A549 (cell line): ENCODE data around the gene MAN2C1. TPM values are rescaled to one million over a fixed set of nuclear protein-coding genes. Genes with fewer than 3 reads are reported as not detected.

Experiments used
- ATAC-seq, 2 experiments: fragments of 200-7000 bp in 1 of 2; fragments of >200 bp in 1 of 2; cut with Nextera tagmentation in 1 of 2; cut with Tn5 transposase in 1 of 2; 3 replicates each; pipeline versions ENCODE4 v1.8.0 to v1.9.1; 2018 to 2020; ENCODE audit warnings: mild to moderate bottlenecking in 1 of 2, moderate library complexity in 1 of 2
- CTCF ChIA-PET: fragments of 300-600 bp; sonication (Branson Sonifier 250); formaldehyde crosslinking; extraction: SDS; loops from one replicate; lab custom pipeline; 2021; ENCODE audit warnings: antibody characterized with exemption, inconsistent platforms; lab: Yijun Ruan, JAX
- POLR2A ChIA-PET: fragments of 350-600 bp; formaldehyde crosslinking; extraction: SDS; loops from one replicate; lab custom pipeline; 2021; ENCODE audit warnings: antibody characterized with exemption, inconsistent platforms; lab: Yijun Ruan, JAX
- DNase-seq, 2 experiments: peaks; one replicate each; pipeline versions ENCODE4 v3.0.0 to v3.0.0-alpha.2; 2011 to 2016; ENCODE audit warnings: low read depth in 1 of 2, low spot score in 1 of 2
- FAIRE-seq: peaks from 2 replicates; lab custom pipeline; 2011; peaks lifted over from hg19 to GRCh38; lab: Jason Lieb, UNC
- H3K27ac ChIP-seq, 2 experiments: fragments of >200 bp; sonication (Bioruptor Twin); formaldehyde crosslinking; 3 replicates each; pipeline ENCODE4 v1.5.1; 2016 to 2017
- H3K4me1 ChIP-seq: fragments of >200 bp; sonication (Bioruptor Twin); formaldehyde crosslinking; 3 replicates; pipeline ENCODE4 v1.6.1; 2016
- H3K4me2 ChIP-seq: fragments of >200 bp; sonication (Bioruptor Twin); formaldehyde crosslinking; 3 replicates; pipeline ENCODE4 v1.6.1; 2016
- H3K4me3 ChIP-seq: fragments of >200 bp; sonication (Bioruptor Twin); formaldehyde crosslinking; 3 replicates; pipeline ENCODE4 v1.5.1; 2016
- H3K9me3 ChIP-seq: fragments of >200 bp; sonication (Bioruptor Twin); formaldehyde crosslinking; 3 replicates; pipeline ENCODE4 v1.6.1; 2016
- BHLHE40 ChIP-seq: IDR thresholded peaks from 2 replicates; pipeline ENCODE4 v1.6.1; 2012; ENCODE audit warnings: low read depth, low read length, inconsistent platforms
- CBX2 ChIP-seq: fragments of 200-600 bp; sonication (generic); IDR thresholded peaks from 2 replicates; pipeline ENCODE4 v1.6.1; 2016; ENCODE audit warnings: low read depth, mild to moderate bottlenecking, borderline replicate concordance
- CBX8 ChIP-seq: fragments of 200-600 bp; sonication (generic); IDR thresholded peaks from 2 replicates; pipeline ENCODE4 v1.6.1; 2016
- CEBPB ChIP-seq, 2 experiments: fragments of >200 bp in 1 of 2; sonication (Bioruptor Twin) in 1 of 2; formaldehyde crosslinking in 1 of 2; IDR thresholded peaks; 2 replicates each; pipeline ENCODE4 v1.6.1; 2012 to 2016
- CHD2 ChIP-seq: fragments of 150-350 bp; IDR thresholded peaks from 2 replicates; pipeline ENCODE4 v1.6.1; 2014; ENCODE audit warnings: low read length; ENCODE audit not compliant: partially characterized antibody
- EHMT2 ChIP-seq: fragments of 200-600 bp; sonication (generic); IDR thresholded peaks from 2 replicates; pipeline ENCODE4 v1.6.1; 2016; ENCODE audit warnings: antibody characterized with exemption, low read depth, mild to moderate bottlenecking, moderate library complexity
- EP300 ChIP-seq, 2 experiments: fragments of >200 bp; sonication (Bioruptor Twin); formaldehyde crosslinking; IDR thresholded peaks; 2 replicates in 1 of 2; 3 replicates in 1 of 2; pipeline ENCODE4 v1.6.1; 2016 to 2017
- HDAC2 ChIP-seq: fragments of 200-600 bp; sonication (generic); IDR thresholded peaks from 2 replicates; pipeline ENCODE4 v1.6.1; 2016
- HEYL ChIP-seq: fragments of 250-450 bp; sonication (Bioruptor Pico); IDR thresholded peaks from 2 replicates; pipeline ENCODE4 v1.8.0; 2021; ENCODE audit warnings: mild to moderate bottlenecking, moderate library complexity
- HOXB13 ChIP-seq: fragments of 250-450 bp; sonication (Bioruptor Pico); IDR thresholded peaks from 2 replicates; pipeline ENCODE4 v1.5.0; 2020; ENCODE audit warnings: low read depth, mild to moderate bottlenecking, moderate library complexity
- JUNB ChIP-seq: fragments of >200 bp; sonication (Bioruptor Twin); formaldehyde crosslinking; IDR thresholded peaks from 2 replicates; pipeline ENCODE4 v1.6.1; 2016
- KDM1A ChIP-seq: fragments of 200-600 bp; sonication (generic); IDR thresholded peaks from 2 replicates; pipeline ENCODE4 v1.6.1; 2016; ENCODE audit warnings: low read depth, mild to moderate bottlenecking
- MAZ ChIP-seq: fragments of 150-350 bp; IDR thresholded peaks from 2 replicates; pipeline ENCODE4 v1.6.1; 2014; ENCODE audit warnings: antibody characterized with exemption, low read depth, low read length, borderline replicate concordance
- NFE2L2 ChIP-seq: fragments of 150-350 bp; conservative IDR thresholded peaks from 2 replicates; pipeline ENCODE4 v1.6.1; 2014; ENCODE audit warnings: low read length
- PHF8 ChIP-seq: fragments of 200-600 bp; sonication (generic); IDR thresholded peaks from 2 replicates; pipeline ENCODE4 v1.6.1; 2016; ENCODE audit warnings: low read depth, mild to moderate bottlenecking, antibody characterized with exemption, moderate library complexity, borderline replicate concordance
- POLR2A ChIP-seq: IDR thresholded peaks from 2 replicates; pipeline ENCODE4 v1.6.1; 2012; ENCODE audit warnings: mild to moderate bottlenecking, low read length
- RAD21 ChIP-seq, 2 experiments: fragments of >200 bp in 1 of 2; sonication (Bioruptor Twin) in 1 of 2; formaldehyde crosslinking in 1 of 2; IDR thresholded peaks in 1 of 2; conservative IDR thresholded peaks in 1 of 2; 2 replicates in 1 of 2; 3 replicates in 1 of 2; pipeline ENCODE4 v1.6.1; 2012 to 2018; ENCODE audit warnings: inconsistent platforms in 1 of 2
- RFX5 ChIP-seq: fragments of 450-650 bp; IDR thresholded peaks from 2 replicates; pipeline ENCODE4 v1.7.1; 2014; ENCODE audit warnings: antibody characterized with exemption, mild to moderate bottlenecking, moderate library complexity
- TP53 ChIP-seq: fragments of 250-450 bp; sonication (Bioruptor Pico); IDR thresholded peaks from 2 replicates; pipeline ENCODE4 v1.5.0; 2021; ENCODE audit warnings: mild to moderate bottlenecking, moderate library complexity
- ZC3H11A ChIP-seq: fragments of 450-650 bp; IDR thresholded peaks from 2 replicates; pipeline ENCODE4 v1.6.1; 2014; ENCODE audit warnings: antibody characterized with exemption, mild to moderate bottlenecking
- ZFP36 ChIP-seq: fragments of 450-650 bp; IDR thresholded peaks from 2 replicates; pipeline ENCODE4 v1.6.1; 2014; ENCODE audit warnings: borderline replicate concordance; ENCODE audit not compliant: partially characterized antibody
- ZNF302 ChIP-seq: fragments of 250-450 bp; sonication (Bioruptor Pico); IDR thresholded peaks from 2 replicates; pipeline ENCODE4 v1.9.0; 2021; ENCODE audit warnings: inconsistent platforms, mild to moderate bottlenecking, moderate library complexity
- WGBS: methylation state at CpG from one replicate; pipeline ENCODE4 v1.1.6; 2017; ENCODE audit errors: missing lambda C conversion rate; 5-methylcytosine and 5-hydroxymethylcytosine counted together
- polyA plus RNA-seq, 4 experiments: library from polyadenylated mRNA; depleted of rRNA in 3 of 4; stranded (reverse); fragments of >200 nt; fragmentation: RNase III in 1 of 4; extraction: RNeasy Plus Mini Kit Qiagen cat#74134 plus additional on column Dnase treatment in 1 of 4; gene quantifications; 2 replicates in 3 of 4; 3 replicates in 1 of 4; pipeline ENCODE4 v1.2.3, GENCODE V29; 2011 to 2017
- TF ChIP-seq, protein P1 (sequence below): fragments of >200 bp; sonication (Bioruptor Twin); formaldehyde crosslinking; IDR thresholded peaks from 3 replicates; pipeline ENCODE4 v1.6.1; 2016
- TF ChIP-seq, protein P2 (sequence below): fragments of 200-600 bp; sonication (generic); IDR thresholded peaks from 2 replicates; pipeline ENCODE4 v1.6.1; 2016; ENCODE audit warnings: antibody characterized with exemption, mild to moderate bottlenecking, moderate library complexity
- TF ChIP-seq, protein P3 (sequence below): IDR thresholded peaks from 2 replicates; pipeline ENCODE4 v1.6.1; 2012
- TF ChIP-seq, protein P4 (sequence below): fragments of 450-650 bp; IDR thresholded peaks from 2 replicates; pipeline ENCODE4 v1.6.1; 2014; ENCODE audit warnings: antibody characterized with exemption

Gene MAN2C1
- polyA plus RNA-seq, 2 of the 4 experiments (the other 2 are of a cell fraction) = 47.7 to 117 TPM

DNA sequence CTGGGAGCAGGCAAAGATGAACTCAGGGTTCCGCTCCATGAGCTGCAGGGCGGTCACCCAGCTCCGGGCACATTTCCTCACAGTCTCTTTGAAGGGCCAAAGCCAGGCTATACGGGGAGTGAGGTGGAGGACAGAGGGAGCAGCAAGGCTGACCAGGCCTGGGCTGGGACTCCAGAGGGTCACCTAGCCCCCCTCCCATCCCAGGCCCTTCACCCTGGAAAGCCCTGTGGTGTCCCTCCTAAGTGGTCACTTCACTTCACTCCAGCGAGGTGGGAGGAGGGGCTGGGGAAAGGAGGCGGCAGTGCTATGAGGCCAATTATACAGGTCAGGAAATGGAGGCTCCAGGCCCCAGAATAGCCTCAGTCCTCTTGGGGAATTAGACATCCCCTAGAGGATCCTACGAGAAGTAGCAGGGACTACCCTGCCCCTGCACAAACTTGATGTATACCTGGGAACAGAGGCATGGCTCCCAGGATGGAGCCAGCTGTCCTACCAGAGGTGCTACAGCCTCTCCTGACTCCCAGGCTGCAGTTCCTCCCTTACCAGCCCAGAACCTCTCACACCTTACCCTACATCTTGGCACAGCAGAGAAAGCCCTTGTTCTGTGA, 5.7 kb downstream of the MAN2C1 start:
- H3K9me3 ChIP-seq = no peaks in the 10 kb centered on the region
- TF ChIP-seq PHF8 (no peak), HDAC2 (no peak), EHMT2 (no peak), CBX8 (no peak), HOXB13 (CRISPR knock-in tag) (no peak), POLR2A (no peak), NFE2L2 (no peak), TP53 (CRISPR knock-in tag) (no peak), RFX5 (no peak), JUNB (no peak), HEYL (CRISPR knock-in tag) (no peak), MAZ (no peak), BHLHE40 (no peak), ZNF302 (no peak)
- TF ChIP-seq, protein P1, sequence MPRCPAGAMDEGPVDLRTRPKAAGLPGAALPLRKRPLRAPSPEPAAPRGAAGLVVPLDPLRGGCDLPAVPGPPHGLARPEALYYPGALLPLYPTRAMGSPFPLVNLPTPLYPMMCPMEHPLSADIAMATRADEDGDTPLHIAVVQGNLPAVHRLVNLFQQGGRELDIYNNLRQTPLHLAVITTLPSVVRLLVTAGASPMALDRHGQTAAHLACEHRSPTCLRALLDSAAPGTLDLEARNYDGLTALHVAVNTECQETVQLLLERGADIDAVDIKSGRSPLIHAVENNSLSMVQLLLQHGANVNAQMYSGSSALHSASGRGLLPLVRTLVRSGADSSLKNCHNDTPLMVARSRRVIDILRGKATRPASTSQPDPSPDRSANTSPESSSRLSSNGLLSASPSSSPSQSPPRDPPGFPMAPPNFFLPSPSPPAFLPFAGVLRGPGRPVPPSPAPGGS = no peak
- TF ChIP-seq, protein P2, sequence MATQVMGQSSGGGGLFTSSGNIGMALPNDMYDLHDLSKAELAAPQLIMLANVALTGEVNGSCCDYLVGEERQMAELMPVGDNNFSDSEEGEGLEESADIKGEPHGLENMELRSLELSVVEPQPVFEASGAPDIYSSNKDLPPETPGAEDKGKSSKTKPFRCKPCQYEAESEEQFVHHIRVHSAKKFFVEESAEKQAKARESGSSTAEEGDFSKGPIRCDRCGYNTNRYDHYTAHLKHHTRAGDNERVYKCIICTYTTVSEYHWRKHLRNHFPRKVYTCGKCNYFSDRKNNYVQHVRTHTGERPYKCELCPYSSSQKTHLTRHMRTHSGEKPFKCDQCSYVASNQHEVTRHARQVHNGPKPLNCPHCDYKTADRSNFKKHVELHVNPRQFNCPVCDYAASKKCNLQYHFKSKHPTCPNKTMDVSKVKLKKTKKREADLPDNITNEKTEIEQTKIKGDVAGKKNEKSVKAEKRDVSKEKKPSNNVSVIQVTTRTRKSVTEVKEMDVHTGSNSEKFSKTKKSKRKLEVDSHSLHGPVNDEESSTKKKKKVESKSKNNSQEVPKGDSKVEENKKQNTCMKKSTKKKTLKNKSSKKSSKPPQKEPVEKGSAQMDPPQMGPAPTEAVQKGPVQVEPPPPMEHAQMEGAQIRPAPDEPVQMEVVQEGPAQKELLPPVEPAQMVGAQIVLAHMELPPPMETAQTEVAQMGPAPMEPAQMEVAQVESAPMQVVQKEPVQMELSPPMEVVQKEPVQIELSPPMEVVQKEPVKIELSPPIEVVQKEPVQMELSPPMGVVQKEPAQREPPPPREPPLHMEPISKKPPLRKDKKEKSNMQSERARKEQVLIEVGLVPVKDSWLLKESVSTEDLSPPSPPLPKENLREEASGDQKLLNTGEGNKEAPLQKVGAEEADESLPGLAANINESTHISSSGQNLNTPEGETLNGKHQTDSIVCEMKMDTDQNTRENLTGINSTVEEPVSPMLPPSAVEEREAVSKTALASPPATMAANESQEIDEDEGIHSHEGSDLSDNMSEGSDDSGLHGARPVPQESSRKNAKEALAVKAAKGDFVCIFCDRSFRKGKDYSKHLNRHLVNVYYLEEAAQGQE = no peak
- TF ChIP-seq, protein P3, sequence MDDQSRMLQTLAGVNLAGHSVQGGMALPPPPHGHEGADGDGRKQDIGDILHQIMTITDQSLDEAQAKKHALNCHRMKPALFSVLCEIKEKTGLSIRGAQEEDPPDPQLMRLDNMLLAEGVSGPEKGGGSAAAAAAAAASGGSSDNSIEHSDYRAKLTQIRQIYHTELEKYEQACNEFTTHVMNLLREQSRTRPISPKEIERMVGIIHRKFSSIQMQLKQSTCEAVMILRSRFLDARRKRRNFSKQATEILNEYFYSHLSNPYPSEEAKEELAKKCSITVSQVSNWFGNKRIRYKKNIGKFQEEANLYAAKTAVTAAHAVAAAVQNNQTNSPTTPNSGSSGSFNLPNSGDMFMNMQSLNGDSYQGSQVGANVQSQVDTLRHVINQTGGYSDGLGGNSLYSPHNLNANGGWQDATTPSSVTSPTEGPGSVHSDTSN = no peak
- TF ChIP-seq, all 56 proteins: peak for 0
- DNase-seq = no peak
- H3K27ac ChIP-seq = no peak overlapping the region
- POLR2A ChIA-PET = no interaction called here
- peaks cover 6% of the 10 kb centered on the region for H3K4me1 ChIP-seq
- FAIRE-seq = no peak
- ATAC-seq = peak in 1 of 2 experiments; percentile 19; a peak in 3 of 6 replicates
- CTCF ChIA-PET = interaction anchor here (1.2 to 2.4 kb wide), 3 partner anchors 10 to 321 kb away, joined by 3 to 6 read pairs (median 5); partner anchors contain the start of gene NEIL1
- no peak overlapping the region for H3K4me3 ChIP-seq
- H3K4me2 ChIP-seq = no peak overlapping the region
- 93% methylated on average over 7 of the region's 7 CpGs for WGBS

DNA sequence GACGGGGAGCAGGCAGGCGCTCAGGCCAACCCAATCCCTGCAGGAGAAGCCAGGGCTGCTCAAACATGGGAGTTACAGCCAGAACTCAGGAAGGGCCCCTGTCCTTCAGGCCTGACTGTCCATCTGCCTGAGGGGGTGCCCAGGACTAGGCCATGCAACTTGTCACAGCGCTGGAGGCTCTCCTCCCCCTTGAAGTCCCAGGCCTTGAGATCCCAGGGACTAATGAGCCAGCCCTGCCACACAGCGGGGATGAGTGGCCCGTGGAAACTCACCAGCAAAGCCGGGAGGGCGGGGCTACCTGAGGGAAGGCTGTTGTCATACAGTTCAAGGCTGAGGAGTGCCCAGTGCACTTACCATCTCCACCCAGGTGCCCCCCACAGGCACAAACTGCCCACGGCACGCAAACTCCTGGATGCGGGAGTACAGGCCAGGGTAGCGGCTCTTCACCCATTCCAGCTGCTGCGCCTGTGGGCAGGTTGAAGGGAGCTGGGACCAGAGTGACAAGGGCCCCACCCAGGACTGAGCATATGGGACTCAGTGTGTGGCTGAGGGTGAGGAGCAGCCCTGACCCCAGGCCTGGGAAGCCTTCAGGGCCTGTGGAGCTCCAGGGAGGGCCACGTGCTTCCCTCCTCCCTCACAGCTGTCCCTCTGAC, 6.3 kb downstream of the MAN2C1 start:
- ChIA-PET POLR2A (no interaction called here), CTCF (interaction anchor here (0.9 to 2.2 kb wide), 3 partner anchors 9 to 322 kb away, joined by 3 to 6 read pairs (median 3); partner anchors contain the start of gene IMP3)
- WGBS = 90% methylated on average over 10 of the region's 13 CpGs
- FAIRE-seq = no peak
- no peak overlapping the region for H3K27ac ChIP-seq
- no peaks in the 10 kb centered on the region for H3K9me3 ChIP-seq
- no peak overlapping the region for H3K4me3 ChIP-seq
- H3K4me1 ChIP-seq = peaks cover under 1% of the 10 kb centered on the region; the same call in 1 of the 3 replicates
- DNase-seq = no peak
- ATAC-seq = peak; percentile 7; a peak in 3 of 6 replicates
- no peak overlapping the region for H3K4me2 ChIP-seq
- TF ChIP-seq EHMT2 = no peak
- TF ChIP-seq CEBPB (IDR thresholded peaks at IDR 0.05) = no peak
- no peak for TF ChIP-seq HEYL (CRISPR knock-in tag)
- no peak for TF ChIP-seq HOXB13 (CRISPR knock-in tag)
- no peak for TF ChIP-seq CBX2
- no peak for TF ChIP-seq ZFP36
- TF ChIP-seq ZNF302 = no peak
- TF ChIP-seq BHLHE40 = no peak
- TF ChIP-seq PHF8 = no peak
- no peak for TF ChIP-seq RAD21 (conservative IDR thresholded peaks at IDR 0.05 in 1 of 2, IDR thresholded peaks at IDR 0.05 in 1 of 2)
- TF ChIP-seq, protein P4, sequence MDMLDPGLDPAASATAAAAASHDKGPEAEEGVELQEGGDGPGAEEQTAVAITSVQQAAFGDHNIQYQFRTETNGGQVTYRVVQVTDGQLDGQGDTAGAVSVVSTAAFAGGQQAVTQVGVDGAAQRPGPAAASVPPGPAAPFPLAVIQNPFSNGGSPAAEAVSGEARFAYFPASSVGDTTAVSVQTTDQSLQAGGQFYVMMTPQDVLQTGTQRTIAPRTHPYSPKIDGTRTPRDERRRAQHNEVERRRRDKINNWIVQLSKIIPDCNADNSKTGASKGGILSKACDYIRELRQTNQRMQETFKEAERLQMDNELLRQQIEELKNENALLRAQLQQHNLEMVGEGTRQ = no peak
- TF ChIP-seq CHD2 = no peak
- TF ChIP-seq EP300 (IDR thresholded peaks at IDR 0.05) = no peak
- no peak for TF ChIP-seq ZC3H11A
- no peak for TF ChIP-seq POLR2A
- no peak for TF ChIP-seq KDM1A
